Endothelial cell of umbilical vein (primary cell): ENCODE data around the gene SMAD3.

Experiments
- CTCF ChIP-seq, 2 donors: IDR thresholded peaks; 1 replicate in 1 of 2; 2 replicates in 1 of 2; pipeline ENCODE4 v1.5.1; 2011; ENCODE audit warnings: low read length in 2 of 2, mild to moderate bottlenecking in 2 of 2, moderate library complexity in 2 of 2, control low read depth in 1 of 2, inconsistent platforms in 1 of 2, low read depth in 1 of 2; ENCODE audit not compliant: insufficient read depth in 1 of 2; ENCODE audit errors: extremely low read depth in 1 of 2
- EZH2 ChIP-seq: IDR thresholded peaks from 2 replicates; pipeline ENCODE4 v1.6.1; 2012; ENCODE audit warnings: borderline replicate concordance, low read depth, mild to moderate bottlenecking, moderate library complexity, low read length, inconsistent platforms; ENCODE audit not compliant: severe bottlenecking
- JUN ChIP-seq: IDR thresholded peaks from 2 replicates; pipeline ENCODE4 v1.6.1; 2011; ENCODE audit warnings: borderline replicate concordance, low read depth; ENCODE audit not compliant: insufficient read length, insufficient read depth
- MAX ChIP-seq: IDR thresholded peaks from 2 replicates; pipeline ENCODE4 v1.6.1; 2011; ENCODE audit not compliant: insufficient read depth, insufficient read length
- MYC ChIP-seq: IDR thresholded peaks from one replicate; pipeline ENCODE4 v1.6.1; 2011; ENCODE audit warnings: mild to moderate bottlenecking, low read depth, low read length
- POLR2A ChIP-seq: IDR thresholded peaks from 2 replicates; pipeline ENCODE4 v1.6.1; 2012; ENCODE audit warnings: low read depth, mild to moderate bottlenecking, control low read depth, low read length
- POLR2AphosphoS5 ChIP-seq: IDR thresholded peaks from 2 replicates; pipeline ENCODE4 v1.6.1; 2012; ENCODE audit warnings: low read depth, mild to moderate bottlenecking, control low read depth, low read length, moderate library complexity; ENCODE audit not compliant: insufficient read depth

DNA sequence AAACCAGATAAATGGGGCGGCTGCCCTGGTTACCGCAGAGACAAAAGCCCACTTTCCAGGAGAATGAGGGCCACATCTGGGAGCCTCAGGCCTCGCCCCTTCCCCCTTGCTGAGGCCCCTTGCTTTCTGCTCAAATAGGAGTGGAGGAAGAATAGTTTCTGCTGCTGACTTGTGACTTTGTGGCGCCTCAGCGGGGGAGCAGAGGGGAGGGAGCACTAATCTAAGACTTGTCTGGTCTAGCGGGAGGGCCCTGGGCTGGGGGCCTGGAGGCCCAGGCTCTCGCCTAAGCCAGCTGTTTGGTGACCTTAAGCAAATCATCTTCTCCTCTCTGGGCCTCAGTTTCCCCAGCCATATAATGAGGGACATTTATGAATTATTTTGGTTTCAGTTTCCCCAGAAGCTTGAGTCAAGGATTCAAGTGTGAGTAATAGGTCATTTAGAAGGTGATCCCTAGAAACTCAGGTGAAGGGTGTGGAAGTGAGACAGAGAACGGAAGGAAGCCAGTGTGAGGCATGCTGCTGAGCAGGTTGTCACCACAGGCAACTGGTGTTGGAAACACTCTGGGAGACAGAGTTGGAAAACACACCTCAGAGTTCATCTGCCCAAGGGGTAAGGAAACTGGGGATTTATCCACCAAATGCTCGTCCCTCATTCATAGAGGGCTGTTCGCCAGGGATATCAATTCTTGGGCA lies 25.9 kb upstream of the SMAD3 start:
- no peak for TF ChIP-seq POLR2AphosphoS5
- TF ChIP-seq EZH2: no peak
- TF ChIP-seq POLR2A: no peak
- TF ChIP-seq CTCF (IDR thresholded peaks at IDR 0.05; ENCODE audit: extremely low read depth in 1 of 2, insufficient read depth in 1 of 2, low read depth in 1 of 2, low read length in 2 of 2): no peak
- TF ChIP-seq MAX: no peak
- TF ChIP-seq JUN: no peak
- TF ChIP-seq MYC: no peak
